Activated T-cell treated with anti-CD3 and anti-CD28 coated beads, Interleukin-2, amount 50 U/mL, for 4 hours (primary cell): ENCODE results near the gene TBC1D4. TPM values are rescaled to one million over a fixed set of nuclear protein-coding genes. Genes with fewer than 3 reads are reported as not detected.

ENCODE experiments used
- ATAC-seq, 2 donors: fragments of 200-7000 bp; cut with Tn5 transposase; one replicate each; pipeline ENCODE4 v1.10.0; 2021
- DNase-seq: peaks from one replicate; pipeline ENCODE4 v3.0.0-alpha.2; 2020
- H3K27me3 Mint-ChIP-seq: one replicate; pipeline ENCODE4 v1.8.0; 2021; ENCODE audit warnings: low read depth, mixed read lengths
- H3K36me3 Mint-ChIP-seq: one replicate; pipeline ENCODE4 v1.8.0; 2022; ENCODE audit warnings: mixed read lengths; ENCODE audit not compliant: insufficient read depth
- H3K4me1 Mint-ChIP-seq: one replicate; pipeline ENCODE4 v1.8.0; 2021; ENCODE audit warnings: low read depth, mixed read lengths
- H3K4me3 Mint-ChIP-seq: one replicate; pipeline ENCODE4 v1.8.0; 2021; ENCODE audit warnings: mild to moderate bottlenecking, moderate library complexity, mixed read lengths
- H3K9me3 Mint-ChIP-seq: one replicate; pipeline ENCODE4 v1.8.0; 2021; ENCODE audit warnings: mixed read lengths
- total RNA-seq, 3 donors: library from RNA; stranded (reverse); gene quantifications; one replicate each; pipeline ENCODE4 v1.2.1, GENCODE V29; 2021

TBC1D4 gene
- total RNA-seq, 3 donors from 2014 or later = 25.1 to 35.1 (median 30.0) TPM

GRCh38 chr13:75478659-75479058 is 3.3 kb downstream of the TBC1D4 start:
- no peaks in the 10 kb centered on the region for H3K36me3 Mint-ChIP-seq
- peaks cover 45% of the 10 kb centered on the region for H3K27me3 Mint-ChIP-seq
- DNase-seq (no peak), ATAC-seq (no peak)
- no peaks in the 10 kb centered on the region for H3K9me3 Mint-ChIP-seq
- H3K4me3 Mint-ChIP-seq = no peak overlapping the region
- H3K4me1 Mint-ChIP-seq = peaks cover 10% of the 10 kb centered on the region

- Mint-ChIP-seq H3K4me1 (no peaks in the 10 kb centered on the region), H3K9me3 (no peaks in the 10 kb centered on the region), H3K4me3 (no peak overlapping the region), H3K36me3 (no peaks in the 10 kb centered on the region), H3K27me3 (peaks cover 25% of the 10 kb centered on the region)
- ATAC-seq (no peak), DNase-seq (no peak)
These were observed 7.0 kb downstream of the TBC1D4 start for GRCh38 chr13:75474956-75475355.

DNA sequence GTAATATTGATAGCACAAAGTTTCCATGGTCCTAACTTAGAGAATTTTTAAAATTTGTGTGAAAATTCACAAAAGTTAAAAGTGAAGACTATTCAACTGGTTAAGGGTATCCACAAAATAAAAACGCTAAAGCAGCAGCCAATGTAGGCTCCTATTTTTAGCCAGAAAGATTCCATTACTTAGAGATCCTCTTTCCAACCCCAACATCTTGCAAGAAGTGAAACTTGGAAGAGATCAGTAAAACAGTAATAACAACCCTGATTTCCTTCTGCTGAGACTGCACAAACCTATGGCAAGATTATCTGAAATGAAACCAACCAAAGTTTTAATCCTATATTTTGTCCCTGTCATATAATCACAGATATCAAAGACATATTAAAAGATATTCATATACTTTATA is 8.5 kb downstream of the TBC1D4 start:
- Mint-ChIP-seq H3K27me3 (peaks cover 12% of the 10 kb centered on the region), H3K4me1 (no peaks in the 10 kb centered on the region), H3K4me3 (no peak overlapping the region), H3K9me3 (no peaks in the 10 kb centered on the region), H3K36me3 (no peaks in the 10 kb centered on the region)
- DNase-seq = no peak
- ATAC-seq = no peak

- H3K4me1 Mint-ChIP-seq = no peaks in the 10 kb centered on the region
- ATAC-seq (no peak), DNase-seq (no peak)
- no peak overlapping the region for H3K4me3 Mint-ChIP-seq
- no peaks in the 10 kb centered on the region for H3K9me3 Mint-ChIP-seq
- H3K36me3 Mint-ChIP-seq = no peaks in the 10 kb centered on the region
- H3K27me3 Mint-ChIP-seq = peaks cover 2% of the 10 kb centered on the region
These were observed 11.3 kb downstream of the TBC1D4 start for GRCh38 chr13:75470676-75471075.

DNA sequence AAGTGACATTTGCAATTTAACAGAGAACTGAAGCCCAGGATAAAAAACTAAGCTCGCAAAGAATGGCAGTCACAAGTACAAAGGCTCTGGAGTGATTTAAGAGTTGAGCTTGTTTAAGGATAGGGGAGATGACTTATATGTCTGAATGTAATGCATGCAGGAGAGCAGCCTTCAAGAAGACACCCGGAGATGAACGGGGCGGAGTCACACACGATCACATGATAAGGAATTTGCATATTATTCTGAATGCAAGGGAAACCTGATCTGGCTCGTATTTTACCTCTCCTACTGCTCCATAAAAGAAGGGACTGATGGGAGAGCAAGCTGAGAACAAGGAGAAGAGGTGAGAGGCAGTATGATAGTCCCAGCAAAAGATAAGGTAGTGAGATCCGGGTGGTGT is 12.9 kb downstream of the TBC1D4 start:
- no peak for DNase-seq
- no peak overlapping the region for H3K4me3 Mint-ChIP-seq
- no peaks in the 10 kb centered on the region for H3K4me1 Mint-ChIP-seq
- no peaks in the 10 kb centered on the region for H3K9me3 Mint-ChIP-seq
- no peaks in the 10 kb centered on the region for H3K36me3 Mint-ChIP-seq
- no peak for ATAC-seq
- peaks cover 3% of the 10 kb centered on the region for H3K27me3 Mint-ChIP-seq

DNA sequence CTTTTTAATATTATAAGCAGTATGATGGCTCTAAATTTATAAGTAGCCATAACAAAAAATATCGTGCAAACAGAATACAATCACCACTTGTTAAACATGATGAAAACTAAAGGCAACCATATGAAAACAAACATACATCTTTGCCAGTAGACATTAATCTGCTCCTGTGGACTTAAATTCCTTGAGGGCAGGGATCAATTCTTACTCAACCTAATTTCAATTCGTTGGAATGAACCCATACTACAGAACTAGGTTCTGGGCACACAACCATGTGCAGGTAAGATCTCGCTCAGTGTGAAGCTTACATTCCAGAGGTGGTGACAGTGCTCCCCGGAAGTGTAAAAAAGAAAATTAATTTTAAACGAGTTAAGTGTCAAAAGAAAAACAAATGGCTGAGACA is 13.4 kb downstream of the TBC1D4 start:
- no peak overlapping the region for H3K4me3 Mint-ChIP-seq
- no peak for ATAC-seq
- peaks cover 3% of the 10 kb centered on the region for H3K27me3 Mint-ChIP-seq
- DNase-seq = no peak
- no peaks in the 10 kb centered on the region for H3K36me3 Mint-ChIP-seq
- H3K4me1 Mint-ChIP-seq = no peaks in the 10 kb centered on the region
- H3K9me3 Mint-ChIP-seq = no peaks in the 10 kb centered on the region

- H3K4me1 Mint-ChIP-seq = no peaks in the 10 kb centered on the region
- H3K27me3 Mint-ChIP-seq = peaks cover 3% of the 10 kb centered on the region
- H3K36me3 Mint-ChIP-seq = no peaks in the 10 kb centered on the region
- H3K4me3 Mint-ChIP-seq = no peak overlapping the region
- DNase-seq (no peak), ATAC-seq (no peak)
- no peaks in the 10 kb centered on the region for H3K9me3 Mint-ChIP-seq
These were observed 13.9 kb downstream of the TBC1D4 start for GRCh38 chr13:75468098-75468497.

DNA sequence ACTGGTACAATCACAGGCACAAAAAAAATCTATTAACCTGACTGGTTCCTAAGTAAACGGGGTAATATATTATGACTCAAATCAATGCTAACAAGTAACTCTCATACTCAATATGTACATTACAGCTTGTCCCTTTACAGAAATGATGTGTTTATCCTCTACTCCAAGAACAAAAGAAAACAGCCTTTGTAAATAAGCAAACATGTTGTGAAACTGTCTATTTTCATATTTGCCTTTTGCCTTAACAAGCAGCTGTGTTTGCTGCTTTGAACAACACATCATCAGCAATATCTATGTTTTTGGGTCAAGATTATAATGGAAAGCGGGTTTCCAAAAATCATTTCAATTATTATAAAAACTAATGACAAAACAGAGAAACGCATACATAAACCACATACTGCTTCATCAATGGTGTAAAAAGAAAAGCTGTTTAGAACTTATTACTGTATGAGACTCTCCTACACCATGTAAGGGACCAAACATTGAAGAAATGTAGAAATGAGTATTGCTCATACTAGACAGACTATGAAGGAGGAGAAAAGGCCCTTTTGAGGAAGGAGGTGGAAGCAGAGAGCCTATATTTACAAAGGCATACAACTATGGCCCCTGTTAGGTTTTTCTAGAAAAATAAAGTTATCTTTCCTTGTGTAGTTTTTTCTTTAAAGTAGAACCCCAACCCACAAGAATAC is 14.8 kb downstream of the TBC1D4 start:
- no peak for ATAC-seq
- H3K4me1 Mint-ChIP-seq = no peaks in the 10 kb centered on the region
- H3K4me3 Mint-ChIP-seq = no peak overlapping the region
- H3K36me3 Mint-ChIP-seq = no peaks in the 10 kb centered on the region
- H3K27me3 Mint-ChIP-seq = peaks cover 3% of the 10 kb centered on the region
- no peaks in the 10 kb centered on the region for H3K9me3 Mint-ChIP-seq
- DNase-seq = no peak

DNA sequence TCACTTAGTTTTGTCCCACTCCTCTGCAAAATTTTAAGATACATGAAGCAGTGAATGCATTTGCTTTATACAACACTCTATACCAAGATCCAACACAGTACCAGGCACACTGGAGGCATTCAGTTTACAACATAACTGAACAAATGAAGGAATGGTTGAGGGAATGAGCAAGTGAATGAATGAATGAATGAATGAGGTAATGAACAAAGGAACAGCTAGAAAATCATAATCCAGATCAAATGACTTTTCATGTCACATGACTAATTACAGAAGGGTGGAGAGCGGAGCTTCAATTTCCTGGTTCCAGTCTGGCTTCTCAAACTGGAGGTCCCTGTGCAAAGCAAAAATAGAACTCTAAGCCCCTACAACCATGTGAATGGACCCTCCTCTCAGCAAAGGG is 16.7 kb downstream of the TBC1D4 start:
- Mint-ChIP-seq H3K27me3 (peaks cover 3% of the 10 kb centered on the region), H3K9me3 (no peaks in the 10 kb centered on the region), H3K4me1 (no peaks in the 10 kb centered on the region), H3K4me3 (no peak overlapping the region), H3K36me3 (no peaks in the 10 kb centered on the region)
- no peak for DNase-seq
- ATAC-seq = no peak

DNA sequence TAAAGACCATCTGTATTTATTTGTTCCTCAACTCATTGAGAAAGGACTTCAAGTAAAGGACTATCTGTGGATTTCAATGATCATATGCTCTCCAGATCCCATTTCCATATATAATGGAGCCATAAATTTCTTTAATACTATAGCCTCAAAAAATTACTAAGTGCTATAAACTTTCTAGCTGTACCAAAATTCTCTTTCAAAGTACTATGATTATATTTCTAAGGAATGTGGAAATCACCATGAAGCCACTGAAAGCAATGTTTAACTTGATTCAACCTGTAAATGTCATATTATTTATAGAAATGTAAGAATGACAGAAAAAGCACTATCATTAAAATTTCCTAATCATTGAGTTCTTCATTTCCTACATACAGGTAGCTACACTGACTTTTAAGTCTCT is 20.7 kb downstream of the TBC1D4 start:
- ATAC-seq = no peak
- no peak for DNase-seq
- Mint-ChIP-seq H3K4me1 (no peaks in the 10 kb centered on the region), H3K4me3 (no peak overlapping the region), H3K36me3 (no peaks in the 10 kb centered on the region), H3K27me3 (peaks cover 4% of the 10 kb centered on the region), H3K9me3 (no peaks in the 10 kb centered on the region)

GRCh38 chr13:75460644-75461043 is 21.3 kb downstream of the TBC1D4 start:
- H3K4me3 Mint-ChIP-seq = no peak overlapping the region
- DNase-seq (no peak), ATAC-seq (no peak)
- no peaks in the 10 kb centered on the region for H3K36me3 Mint-ChIP-seq
- H3K9me3 Mint-ChIP-seq = no peaks in the 10 kb centered on the region
- H3K27me3 Mint-ChIP-seq = peaks cover 2% of the 10 kb centered on the region
- H3K4me1 Mint-ChIP-seq = no peaks in the 10 kb centered on the region

GRCh38 chr13:75458696-75459422 is 23.1 kb downstream of the TBC1D4 start:
- DNase-seq (no peak), ATAC-seq (no peak)
- Mint-ChIP-seq H3K4me1 (no peaks in the 10 kb centered on the region), H3K27me3 (peaks cover 1% of the 10 kb centered on the region), H3K36me3 (no peaks in the 10 kb centered on the region), H3K4me3 (no peak overlapping the region), H3K9me3 (no peaks in the 10 kb centered on the region)

DNA sequence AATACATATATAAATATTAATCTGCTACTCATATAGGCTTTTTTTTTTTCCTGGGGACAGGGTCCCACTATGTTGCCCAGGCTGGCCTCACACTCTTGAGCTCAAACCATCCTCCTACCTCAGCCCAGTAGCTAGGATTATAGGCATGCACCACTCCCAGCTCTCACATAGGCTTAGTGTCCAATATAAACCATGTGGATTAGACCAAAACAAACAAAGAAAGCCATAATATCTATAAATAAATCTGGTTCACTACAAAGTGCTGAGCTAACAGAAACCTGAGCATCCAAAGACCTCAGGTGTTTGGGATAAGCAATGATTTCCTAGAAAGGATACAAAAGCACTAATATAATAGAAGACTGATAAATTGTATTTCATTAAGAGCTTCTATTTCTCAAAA is 26.0 kb downstream of the TBC1D4 start:
- Mint-ChIP-seq H3K27me3 (peaks cover 1% of the 10 kb centered on the region), H3K9me3 (no peaks in the 10 kb centered on the region), H3K36me3 (no peaks in the 10 kb centered on the region), H3K4me3 (no peak overlapping the region), H3K4me1 (no peaks in the 10 kb centered on the region)
- no peak for DNase-seq
- no peak for ATAC-seq

- ATAC-seq = no peak
- no peaks in the 10 kb centered on the region for H3K9me3 Mint-ChIP-seq
- H3K27me3 Mint-ChIP-seq = peaks cover 6% of the 10 kb centered on the region
- no peak for DNase-seq
- no peaks in the 10 kb centered on the region for H3K4me1 Mint-ChIP-seq
- H3K36me3 Mint-ChIP-seq = no peaks in the 10 kb centered on the region
- no peak overlapping the region for H3K4me3 Mint-ChIP-seq
These were observed 27.5 kb downstream of the TBC1D4 start for GRCh38 chr13:75454497-75454896.

DNA sequence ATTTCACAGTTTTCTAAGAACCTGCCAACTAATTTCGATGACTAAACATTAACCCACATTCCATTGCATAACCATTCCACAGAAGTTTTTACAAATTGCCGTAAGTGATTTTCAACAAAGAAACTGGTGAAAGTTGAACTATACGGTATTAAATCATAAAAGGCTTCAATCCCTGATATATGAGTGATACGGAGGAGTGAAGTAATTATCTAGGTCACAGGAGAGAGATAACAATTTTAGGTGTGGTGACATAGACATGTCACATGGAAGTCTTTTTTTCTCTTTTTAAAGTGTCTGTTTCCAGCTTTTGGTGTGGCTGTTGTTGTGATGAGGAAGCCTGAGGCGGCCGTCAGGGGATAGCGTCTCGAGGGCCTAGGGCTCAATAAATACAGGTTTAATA is 29.4 kb downstream of the TBC1D4 start:
- DNase-seq (no peak), ATAC-seq (no peak)
- Mint-ChIP-seq H3K36me3 (no peaks in the 10 kb centered on the region), H3K27me3 (peaks cover 4% of the 10 kb centered on the region), H3K4me1 (no peaks in the 10 kb centered on the region), H3K4me3 (no peak overlapping the region), H3K9me3 (no peaks in the 10 kb centered on the region)
